Brain pericyte (primary cell): ENCODE measurements around the gene LRP4.

Experiments
- DNase-seq: peaks from one replicate; pipeline ENCODE4 v3.0.0-alpha.2; 2012; ENCODE audit warnings: low read depth, low spot score

The LRP4 gene

DNA sequence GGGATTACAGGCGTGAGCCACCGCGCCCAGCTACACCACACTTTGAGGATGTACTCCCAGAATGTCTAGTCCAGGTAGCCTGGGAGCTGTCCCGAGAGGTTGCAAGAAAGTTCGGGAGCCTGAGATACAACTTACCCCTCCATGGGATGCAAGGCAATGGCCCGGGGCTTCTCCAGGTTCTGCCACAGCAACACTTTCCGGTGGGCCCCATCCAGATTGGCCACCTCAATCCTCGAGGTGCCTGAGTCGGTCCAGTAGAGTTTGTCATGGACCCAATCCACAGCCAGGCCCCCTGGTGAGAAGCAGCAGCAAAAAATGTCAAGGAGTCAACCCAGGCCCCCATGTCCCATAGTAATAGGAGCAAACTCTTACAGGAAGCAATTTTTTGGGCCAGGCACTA lies 25.5 kb downstream of the LRP4 start:
- no peak for DNase-seq

DNA sequence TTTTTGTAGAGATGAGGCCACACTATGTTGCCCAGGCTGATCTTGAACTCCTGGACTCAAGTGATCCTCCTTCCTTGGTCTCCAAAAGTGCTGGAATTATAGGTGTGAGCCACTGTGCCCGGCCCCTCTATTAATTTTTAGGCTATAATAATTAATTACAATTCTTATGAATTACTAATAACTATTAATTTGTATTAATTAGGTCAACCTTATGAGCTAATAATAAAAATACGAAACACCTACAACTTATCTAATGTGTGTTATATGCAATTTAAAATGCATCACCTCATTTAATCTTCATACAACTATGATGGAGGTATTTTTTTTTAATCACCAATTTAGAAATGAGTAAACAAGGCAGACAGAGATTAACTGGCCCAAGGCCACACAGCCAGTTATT lies 26.2 kb downstream of the LRP4 start:
- DNase-seq: no peak

DNA sequence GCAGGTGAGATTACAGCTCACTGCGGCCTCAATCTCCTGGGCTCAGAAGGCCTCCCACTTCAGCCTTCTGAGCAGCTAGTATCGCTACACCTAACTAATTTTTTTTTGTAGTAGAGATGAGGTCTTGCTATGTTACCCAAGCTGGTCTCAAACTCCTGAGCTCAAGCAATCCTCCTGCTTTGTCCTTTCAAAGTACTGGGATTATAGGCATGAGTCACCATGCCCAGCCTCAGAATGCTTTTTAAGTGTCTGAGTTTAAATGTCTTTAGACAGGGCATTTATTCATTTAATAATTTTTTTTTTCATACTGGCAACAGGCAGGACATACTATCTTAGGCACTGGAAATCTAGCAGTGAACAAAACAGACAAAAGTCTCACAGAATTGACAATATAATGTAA lies 27.7 kb downstream of the LRP4 start:
- no peak for DNase-seq

DNA sequence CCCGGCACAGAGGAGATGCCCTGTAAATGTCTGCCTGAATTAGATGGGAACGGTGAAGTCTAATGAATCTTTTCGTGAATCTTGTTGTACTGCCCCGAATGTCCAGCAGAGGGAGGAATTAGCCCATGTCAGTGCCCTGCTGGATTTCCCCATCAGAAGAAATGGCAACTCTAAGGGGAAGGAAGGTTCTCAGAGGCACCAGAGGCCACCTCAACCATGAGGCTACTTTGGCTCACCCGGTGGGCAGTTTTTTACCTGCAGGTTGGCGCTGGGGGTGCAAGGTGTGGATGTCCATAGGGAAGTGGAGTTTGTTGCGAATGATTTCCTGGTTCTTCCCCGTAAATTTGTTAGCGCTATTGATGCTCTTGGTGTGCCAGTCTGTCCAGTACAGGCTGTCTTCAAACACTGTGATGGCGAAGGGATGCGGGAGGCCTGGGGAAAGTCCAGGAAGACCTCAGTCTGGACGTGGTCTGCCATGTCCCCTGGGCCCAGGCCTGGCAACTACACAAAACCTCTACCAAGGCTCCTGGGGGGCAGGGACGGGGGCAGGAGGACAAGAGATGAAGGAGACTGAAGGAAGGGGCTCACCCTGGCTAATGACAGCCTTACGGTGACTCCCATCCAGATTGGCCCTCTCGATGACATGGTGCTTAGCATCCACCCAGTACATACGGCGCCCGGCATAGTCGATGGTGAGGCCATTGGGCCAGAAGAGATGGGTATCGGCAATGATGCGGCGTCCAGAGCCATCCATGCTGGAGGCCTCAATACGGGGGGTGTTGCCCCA lies 28.5 kb downstream of the LRP4 start:
- no peak for DNase-seq

DNA sequence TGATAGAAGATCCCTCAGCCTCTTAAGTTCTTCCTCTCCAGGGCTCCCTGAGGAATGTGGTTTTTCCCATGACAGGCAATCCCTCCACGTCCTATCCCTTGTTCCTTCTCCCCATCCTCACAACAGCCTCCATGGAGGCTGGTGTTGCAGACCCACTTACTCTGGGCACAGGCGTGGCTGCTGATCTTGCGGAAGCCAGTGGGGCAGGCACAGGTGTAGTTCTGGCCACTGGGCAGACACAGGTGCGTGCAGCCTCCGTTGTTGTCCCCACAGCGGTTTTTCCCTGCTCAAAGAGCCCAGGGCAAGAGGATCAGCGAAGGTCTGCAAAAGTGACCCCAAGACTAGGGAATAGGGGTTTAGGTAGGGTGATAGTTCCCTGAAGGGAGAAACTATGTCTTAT lies 29.1 kb downstream of the LRP4 start:
- DNase-seq: no peak

DNA sequence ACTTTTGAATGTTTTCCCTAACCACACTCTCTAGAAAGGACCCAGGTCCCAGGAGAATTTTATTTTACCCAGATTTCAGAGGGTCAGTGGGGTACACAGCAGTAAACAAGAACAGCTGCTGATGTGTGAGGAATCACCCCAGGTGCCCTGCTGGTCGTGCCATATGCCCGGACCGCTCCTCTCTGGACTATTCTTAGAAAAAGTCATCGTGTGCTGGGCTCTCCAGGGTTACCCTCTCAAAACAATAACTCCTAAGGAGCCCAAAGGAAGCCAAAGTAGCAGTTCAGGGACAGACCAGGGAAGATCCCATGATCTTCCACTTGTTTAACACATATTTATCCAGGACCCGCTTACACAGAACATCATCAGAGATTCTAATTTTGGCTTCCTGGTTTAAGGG lies 29.7 kb downstream of the LRP4 start:
- no peak for DNase-seq

DNA sequence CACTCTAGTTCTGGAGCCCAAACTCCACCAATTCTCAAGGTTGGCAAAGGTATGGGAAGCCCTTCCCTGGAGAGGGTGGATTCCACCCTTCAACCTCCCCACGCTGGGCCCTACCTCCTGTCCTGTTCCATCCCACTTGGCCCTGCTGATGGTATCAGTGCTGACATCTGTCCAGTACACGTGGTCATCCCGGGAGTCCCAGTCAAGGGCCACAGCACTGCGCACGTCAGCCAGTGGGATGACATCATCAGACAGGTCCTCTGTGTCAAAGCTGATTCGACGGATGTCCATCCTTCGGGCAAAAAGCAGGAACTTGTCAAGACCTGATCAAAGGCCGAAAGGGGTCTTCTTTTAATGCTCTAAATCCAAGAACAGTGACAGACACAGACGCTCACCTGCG lies 32.1 kb downstream of the LRP4 start:
- DNase-seq: no peak

DNA sequence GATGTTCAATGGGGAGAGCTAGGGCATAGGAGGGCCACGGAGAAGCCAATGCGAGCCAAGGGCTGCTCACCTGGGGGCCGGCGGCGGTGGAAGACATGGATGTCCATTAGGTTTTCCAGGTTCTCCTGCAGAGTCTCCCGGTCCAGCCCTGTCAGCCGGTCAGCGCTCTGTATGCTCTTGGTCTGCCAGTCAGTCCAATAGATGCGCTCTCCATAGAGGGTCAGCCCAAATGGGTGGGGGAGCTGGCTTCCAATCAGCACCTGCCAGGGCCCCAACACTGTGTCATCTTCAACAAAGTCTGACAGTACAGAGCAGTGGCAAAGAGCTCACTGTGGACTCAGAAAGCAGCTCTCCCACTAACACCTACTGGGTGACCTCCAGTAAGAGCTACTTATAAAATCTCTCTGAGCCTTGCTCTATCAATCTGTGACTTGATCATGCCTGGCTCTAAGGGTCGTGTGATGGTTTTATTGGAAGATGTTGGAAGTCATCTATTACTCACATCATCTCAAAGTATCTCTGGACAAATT lies 39.2 kb downstream of the LRP4 start:
- DNase-seq: no peak

DNA sequence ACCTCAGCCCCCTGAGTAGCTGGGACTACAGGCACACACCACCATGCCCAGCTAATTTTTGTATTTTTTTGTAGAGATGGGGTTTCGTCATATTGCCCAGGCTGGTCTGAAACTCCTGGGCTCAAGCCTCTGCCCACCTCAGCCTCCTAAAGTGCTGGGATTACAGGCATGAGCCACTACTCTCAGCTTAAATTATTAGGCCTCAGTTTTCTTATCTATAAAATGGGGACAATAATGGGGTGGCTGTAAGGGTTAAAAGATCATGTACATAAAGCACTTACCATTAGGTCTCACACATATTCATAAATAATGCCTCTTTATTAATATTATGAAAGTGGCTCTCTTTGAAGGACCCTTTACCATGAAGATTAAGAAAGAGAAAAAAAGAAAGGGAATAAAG lies 40.8 kb downstream of the LRP4 start:
- no peak for DNase-seq

DNA sequence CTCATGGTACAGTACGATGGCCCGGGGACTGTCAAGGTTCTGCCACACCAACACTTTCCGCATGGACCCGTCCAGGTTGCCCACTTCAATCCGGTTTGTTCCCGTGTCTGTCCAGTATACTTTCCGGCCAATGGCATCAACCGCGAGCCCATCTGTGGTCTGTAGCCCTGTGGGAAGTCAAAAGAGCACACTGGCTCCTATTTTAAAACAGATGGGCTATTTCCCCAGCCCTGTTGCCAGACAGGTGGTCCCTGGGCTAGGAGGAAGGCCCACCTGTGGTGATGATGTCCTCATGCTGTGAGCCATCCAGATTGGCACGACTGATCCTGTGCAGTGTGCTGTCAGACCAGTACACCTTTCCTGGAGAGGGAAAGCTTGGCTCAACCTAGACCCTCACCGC lies 41.9 kb downstream of the LRP4 start:
- DNase-seq: no peak

DNA sequence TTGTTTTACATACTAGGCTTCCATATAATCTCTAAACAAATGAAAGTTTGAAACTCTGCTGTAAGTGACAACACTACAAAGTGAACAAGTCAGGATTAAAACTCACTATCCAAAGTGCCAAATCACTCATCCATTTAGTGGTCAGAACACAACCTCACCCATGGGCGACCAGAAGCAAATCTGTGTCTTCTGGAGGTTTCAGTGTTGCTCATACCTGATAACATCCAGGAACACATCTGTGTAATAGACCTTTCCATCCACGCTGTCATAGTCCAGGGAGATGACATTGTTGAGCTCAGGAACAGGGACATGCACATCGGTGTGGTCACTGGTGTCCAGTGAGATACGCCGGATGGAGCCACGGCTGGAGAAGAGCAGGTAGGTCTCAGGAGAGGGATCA lies 43.8 kb downstream of the LRP4 start:
- DNase-seq: no peak

DNA sequence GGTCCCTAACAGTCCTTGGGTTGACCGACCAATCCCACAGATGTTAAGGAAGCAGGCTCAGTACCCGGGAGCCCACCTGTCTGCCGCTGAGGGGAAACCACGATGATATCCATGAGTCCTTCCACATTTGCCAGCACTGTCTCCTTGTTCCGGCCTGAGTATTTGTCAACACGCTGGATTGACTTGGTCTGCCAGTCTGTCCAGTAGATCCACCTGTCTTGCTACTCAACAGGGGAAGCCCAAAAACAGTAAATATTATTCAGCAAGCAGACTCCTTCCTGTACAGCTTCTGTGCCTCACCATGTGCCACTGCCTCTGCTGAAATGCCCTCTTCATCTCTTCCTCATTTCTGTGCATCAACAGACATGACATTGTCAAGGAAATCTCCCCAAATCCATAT lies 49.4 kb downstream of the LRP4 start:
- DNase-seq: no peak

DNA sequence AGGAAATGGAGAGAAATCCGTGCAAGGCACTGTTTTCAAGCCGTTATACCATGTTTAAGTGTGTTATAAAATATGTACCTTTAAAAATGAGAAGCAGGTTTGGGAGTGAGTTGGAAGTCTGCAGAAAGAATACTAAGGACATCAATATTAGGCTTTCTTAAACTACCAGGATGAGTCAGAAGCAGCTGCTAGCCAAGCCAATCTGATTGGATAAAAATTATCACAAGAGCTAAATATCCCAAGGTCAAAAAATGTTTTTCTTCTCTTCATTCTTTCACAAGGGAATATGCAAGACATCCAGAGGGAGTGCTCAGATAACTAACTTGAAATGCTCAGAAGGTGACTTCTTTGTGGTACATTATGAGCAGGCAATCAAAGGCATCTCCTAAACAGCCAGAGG lies 53.0 kb downstream of the LRP4 start:
- DNase-seq: no peak

DNA sequence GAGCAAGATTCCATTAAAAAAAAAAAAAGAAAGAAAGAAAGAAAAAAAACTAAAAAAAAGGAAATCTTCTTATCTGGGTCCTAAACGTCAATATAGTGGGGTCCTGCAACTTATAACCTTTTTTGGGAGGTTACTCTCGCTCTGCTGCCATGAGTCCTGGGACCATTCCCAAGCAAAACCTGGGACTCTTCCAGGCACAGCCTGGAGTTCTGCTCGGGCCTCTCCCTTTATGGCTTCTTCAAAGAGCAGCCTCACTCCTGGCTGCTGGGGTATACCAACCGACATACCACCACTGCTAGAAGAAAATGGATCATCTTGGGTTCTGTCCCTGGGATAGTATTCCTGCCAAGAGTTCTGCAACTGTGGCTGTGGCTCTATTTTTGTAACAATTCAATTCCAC lies 58.1 kb downstream of the LRP4 start:
- DNase-seq: no peak

DNA sequence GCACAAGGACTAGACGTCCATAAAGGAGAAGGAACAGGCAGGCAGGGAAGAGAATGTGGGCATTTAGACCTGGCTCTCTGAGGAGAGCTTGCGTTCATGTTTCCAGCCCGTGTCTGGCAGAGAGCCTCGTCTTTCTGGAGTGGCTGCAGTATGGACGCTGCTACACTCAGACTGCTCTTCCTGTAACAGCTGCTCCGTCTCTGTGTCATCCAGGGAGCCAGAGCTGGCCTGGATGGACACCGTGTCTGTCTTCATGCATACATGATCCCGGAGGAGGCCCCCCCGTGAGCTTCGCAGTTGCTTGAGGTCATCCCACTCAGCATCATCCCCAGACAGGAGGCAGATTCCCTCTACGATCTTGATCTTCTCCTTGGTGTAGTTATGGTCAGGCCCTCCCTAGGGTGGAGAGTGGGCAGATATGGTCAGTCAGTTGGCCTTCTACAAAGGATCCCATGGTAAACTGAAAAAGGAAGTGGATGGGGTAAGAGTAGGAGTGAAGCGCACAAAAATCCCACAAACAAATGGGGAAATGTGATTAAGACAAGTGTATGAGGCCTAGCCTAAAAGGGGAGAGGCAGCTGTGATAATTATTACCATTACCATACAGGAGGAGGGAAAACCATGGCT lies 59.3 kb downstream of the LRP4 start:
- no peak for DNase-seq

DNA sequence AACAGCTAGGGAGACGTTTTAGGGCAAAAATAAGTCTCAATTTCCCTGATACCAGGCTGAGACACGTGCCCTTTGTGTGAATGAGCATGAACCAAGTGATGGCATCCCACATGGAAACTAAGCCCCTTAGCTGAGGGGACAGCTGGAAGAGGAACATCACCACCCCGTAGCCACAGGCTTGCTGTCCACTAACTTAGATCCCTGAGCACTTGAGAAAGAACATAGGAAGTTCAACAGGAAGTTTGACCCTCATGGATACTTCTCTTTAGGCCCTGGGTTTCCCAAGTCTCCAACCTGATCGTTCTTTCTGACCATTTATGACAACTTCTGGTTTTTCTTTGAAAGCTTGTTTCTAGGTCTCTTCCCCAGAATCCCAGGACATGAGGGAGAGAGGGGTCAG lies 60.7 kb downstream of the LRP4 start:
- no peak for DNase-seq

DNA sequence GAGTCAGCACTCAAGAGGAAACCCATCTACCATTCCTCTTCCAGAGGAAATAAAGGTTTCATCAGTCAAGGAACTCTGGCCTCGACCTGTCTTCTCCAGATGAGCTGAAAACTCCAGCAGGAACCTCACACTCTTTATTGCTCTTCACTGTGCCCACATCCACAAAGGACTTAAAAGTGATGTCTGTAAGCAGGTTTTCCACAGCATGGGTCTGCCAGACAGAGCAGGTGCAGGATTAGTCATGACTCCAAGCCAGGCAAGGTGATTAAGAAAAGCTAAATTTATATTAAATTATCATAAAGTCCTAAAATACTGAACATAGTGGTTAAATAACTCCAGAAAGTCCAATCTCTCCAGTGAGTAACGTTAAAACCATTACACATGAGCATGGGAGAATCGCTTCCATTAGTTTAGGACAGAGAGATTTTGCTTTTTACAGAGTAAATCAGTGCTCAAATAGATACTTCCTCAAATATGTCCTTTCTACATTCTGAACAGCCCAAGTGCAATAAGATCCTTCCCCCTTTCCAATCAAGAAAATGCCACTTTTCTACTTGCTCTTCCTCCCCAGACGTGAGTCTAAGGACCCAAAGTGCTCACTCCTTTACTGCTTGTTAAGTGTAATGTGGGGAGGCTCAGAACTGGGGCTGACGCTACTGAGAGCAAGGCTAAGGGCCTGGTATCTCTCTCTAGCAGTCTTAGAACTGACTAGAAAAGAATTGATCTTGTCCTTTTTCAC lies 61.6 kb downstream of the LRP4 start:
- no peak for DNase-seq

DNA sequence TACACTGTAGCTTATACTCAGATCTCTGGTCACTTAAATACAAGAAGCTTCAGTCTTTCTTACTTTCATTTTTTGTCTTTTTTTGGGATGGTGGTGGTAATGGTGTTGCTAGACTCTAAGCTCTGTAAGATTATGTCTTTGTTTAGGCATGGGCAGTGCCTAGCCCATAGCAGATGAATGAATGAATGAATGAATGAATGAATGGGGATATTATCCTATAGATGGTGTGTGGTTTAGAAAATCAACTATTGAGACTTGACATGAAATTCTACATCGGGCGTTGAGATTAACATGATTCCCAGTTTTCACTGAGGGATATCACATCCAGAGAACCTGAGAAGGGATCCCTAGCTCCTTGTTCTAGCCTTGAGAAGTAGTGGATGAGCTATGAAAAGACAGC lies 62.5 kb downstream of the LRP4 start:
- no peak for DNase-seq

DNA sequence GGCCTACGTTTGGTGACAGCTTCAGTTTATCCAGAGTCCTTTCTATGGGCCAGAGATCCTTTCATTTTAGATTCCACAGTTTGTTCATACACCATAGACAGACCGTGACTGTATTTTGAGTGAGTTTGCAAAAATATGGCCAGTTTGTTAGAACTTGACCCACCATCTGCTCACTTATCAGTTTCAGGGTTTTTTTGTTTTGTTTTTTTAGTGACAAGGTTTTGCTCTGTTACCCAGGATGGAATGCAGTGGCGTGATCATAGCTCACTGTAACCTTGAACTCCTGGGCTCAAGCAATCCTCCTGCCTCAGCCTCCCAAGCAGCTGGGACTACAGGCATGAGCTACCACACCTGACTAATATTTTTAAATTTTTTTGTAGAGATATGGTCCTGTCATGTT lies 63.2 kb downstream of the LRP4 start:
- no peak for DNase-seq

DNA sequence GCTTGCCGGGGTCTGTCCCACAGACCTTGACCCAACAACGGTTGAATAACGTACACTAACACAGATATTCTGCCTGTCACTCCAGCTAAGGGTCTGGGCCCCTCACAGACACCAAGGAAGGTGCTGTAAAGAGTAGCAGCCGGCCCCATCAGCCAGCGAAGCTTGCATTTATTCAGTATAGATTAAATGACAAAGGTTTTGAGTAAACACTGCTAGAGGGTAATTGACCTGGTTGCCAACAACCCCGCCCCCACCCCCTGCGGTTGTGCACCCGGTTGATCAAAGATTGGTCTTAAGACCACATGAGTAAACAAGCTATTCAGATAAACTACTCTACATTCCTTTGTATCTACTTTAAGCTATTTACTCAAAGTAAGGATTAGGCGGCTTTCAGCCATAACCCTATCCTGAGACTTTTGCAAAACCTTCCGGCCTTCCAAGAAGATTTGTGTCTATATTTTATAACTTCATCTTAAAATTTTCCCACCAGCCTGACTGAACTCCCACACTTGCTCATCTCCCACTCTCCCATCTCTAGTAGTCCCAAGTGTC lies 67.4 kb downstream of the LRP4 start:
- DNase-seq: no peak

DNA sequence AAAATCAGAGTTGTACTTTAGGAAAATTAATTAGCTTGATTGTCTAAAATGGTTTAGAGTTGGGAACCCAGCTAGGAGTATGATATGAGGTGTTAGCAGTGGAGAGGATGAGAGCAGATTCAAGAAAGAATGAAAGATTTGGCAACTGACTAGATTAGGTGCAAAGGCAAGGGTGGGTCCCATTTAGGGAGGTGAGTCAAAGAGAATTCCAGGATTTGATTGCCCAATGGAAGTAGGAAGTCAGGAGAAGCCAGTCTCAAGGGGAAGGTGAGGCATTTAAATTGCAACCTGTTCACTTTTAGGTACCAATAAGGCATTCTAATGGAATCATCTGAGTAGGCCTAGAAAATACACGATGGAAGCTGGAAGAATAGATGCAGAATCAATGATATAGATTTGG lies 68.7 kb downstream of the LRP4 start:
- no peak for DNase-seq

DNA sequence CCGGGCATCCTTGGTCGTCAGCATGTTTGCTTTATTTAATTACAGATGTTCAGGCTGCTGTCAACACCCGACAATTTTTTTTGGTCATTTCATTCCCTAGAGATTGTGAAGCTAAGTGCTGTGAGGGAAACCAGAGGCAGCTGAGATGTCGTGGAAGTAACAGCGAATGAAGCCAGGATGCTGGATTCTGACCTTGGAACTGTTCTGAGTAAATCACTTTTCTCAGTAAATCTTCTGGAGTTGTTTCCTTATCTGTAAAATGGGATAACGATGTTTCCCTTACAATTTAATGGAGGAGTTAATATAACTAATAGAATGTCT lies 71.9 kb downstream of the LRP4 start:
- no peak for DNase-seq
